DMS53 treated with DMSO at 0.1 percent for 48 hours (cell line): Measurements from ENCODE around the gene MOCS2.
"Not testable (repeated sequence)": the region's sequence is repeated elsewhere in the genome, so short reads cannot be mapped to it uniquely, and the experiment has no call there.

ENCODE experiments used
- DNase-seq: peaks from one replicate; lab custom pipeline; 2025; ENCODE audit not compliant: unreplicated experiment; lab: John Stamatoyannopoulos, UW

The MOCS2 gene, protein sequence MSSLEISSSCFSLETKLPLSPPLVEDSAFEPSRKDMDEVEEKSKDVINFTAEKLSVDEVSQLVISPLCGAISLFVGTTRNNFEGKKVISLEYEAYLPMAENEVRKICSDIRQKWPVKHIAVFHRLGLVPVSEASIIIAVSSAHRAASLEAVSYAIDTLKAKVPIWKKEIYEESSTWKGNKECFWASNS

DNA sequence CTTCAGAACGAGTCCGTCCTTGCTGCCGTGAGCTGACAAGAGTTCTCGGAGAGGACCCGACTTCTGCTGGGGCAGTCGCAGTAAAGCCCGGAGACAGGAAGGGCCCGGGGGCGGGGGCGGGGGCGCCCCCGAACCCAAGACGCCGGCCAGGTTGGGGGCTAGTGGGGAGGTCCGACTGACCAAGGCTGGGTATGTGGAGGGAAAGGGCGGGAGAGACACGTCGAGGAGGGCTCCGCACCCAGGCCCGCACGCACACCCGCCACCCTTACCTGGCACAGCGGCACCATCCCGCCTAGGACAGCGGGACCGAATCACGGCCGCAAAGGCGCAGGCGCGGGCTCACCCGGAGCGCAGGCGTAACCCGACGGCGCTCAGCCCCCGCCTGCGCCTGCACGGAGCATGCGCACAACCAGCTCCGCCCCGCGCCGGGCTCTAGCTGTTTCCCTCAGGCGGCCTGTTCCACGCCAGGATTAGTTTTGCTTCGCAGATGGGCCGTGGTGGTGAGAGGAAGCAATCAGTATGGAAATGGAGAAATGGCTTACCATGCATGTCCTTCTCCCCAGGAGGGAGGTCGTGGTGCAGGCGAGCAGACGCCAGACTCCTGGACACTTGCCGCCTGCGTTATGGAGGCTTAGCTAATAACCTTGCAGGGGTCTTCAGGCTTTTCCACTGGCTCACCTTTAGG lies at the start of gene MOCS2:
Gene MOCS2, minus strand, starts transcription at position 315 of the 685 bp plus-strand sequence. CDS start 2,583 bp downstream, outside the sequence.
- DNase-seq = peak; percentile 78

GRCh38 chr5:53151713-53152458 lies 42.3 kb upstream of the MOCS2 start:
- DNase-seq = no peak

GRCh38 chr5:53133020-53133419 lies 23.5 kb upstream of the MOCS2 start:
- DNase-seq = no peak

GRCh38 chr5:53130266-53130665 lies 20.7 kb upstream of the MOCS2 start:
- no peak for DNase-seq

- DNase-seq = no peak
Observed at GRCh38 chr5:53128481-53128880, 18.9 kb upstream of the MOCS2 start.

DNA sequence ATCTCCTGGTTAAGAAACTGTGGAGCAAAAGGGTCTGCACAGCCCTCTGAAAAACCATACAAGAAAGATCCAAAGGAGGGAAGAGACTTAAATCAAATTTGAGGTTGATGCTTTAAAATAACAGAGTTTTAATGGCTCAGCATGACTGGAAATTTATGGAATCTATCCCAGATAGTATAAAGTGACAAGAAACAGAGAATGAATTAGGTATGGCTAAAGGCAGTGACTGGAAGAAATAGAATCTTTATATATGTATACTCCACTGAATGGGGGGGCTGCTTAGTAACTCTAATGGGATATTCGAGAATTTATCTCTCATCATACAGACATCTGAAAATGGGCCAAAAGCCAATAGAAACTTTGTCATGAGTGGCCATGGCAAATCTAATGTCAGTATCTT lies 17.6 kb upstream of the MOCS2 start:
- DNase-seq = no peak

- no peak for DNase-seq
Observed at GRCh38 chr5:53126521-53126920, 17.0 kb upstream of the MOCS2 start.

DNA sequence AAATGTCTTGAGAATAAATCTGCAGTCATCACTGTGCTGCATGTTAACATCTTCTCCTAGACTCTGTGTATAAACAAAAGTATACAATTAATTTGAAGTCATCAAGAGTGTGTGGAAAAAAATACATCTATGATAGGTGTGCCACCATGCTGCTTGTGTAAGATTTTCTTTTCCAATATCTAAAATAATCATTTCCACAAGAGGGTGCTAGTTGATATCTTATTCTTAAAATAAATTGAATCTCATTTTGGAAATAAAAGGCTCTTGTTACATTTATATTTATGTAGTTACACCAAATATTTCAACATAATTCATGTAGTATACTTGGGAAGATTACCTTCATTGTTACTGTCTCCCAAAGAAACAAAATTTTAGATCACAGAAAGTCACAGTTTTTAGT lies 14.1 kb upstream of the MOCS2 start:
- DNase-seq = no peak

DNA sequence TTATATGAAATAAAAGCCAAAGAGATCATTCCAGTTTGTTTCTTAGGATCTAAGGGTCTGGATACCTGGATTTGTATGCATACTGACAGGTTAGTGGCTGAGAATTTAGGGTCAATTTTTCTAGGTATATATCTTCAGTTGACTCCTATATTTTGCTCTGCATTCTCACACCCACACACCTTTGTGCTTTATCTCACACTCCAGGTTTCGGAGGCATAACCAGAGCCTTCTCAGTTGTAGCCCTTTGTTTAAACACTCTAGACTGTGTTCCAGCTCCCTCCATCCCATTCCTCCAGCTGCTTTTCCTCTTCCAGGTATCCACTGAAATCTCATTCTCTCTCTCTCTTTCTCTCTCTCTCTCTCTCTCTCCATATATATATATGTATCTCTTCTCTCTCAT lies 10.6 kb upstream of the MOCS2 start:
- no peak for DNase-seq

DNA sequence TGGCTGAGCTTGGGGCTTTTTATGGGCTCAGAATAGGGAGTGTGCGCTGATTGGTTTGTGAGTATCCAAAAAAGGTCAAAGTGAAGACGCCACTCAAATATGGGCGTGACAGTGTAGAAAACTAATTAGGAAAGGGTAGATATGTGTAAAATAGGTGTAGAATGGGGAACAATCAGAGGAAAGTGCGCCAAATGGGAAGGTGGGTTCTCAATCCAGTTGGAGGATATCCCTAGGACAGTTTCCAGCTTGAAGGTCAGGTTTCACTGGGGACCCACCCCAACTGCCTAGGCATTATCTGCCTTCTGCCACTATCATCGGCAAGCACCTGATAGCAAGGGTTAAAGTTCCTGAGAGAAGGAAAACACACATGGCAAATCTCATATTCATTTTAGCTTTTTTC lies 9.3 kb upstream of the MOCS2 start:
- no peak for DNase-seq

- no peak for DNase-seq
Observed at GRCh38 chr5:53116597-53116996, 7.0 kb upstream of the MOCS2 start.

GRCh38 chr5:53114988-53115387 lies 5.4 kb upstream of the MOCS2 start:
- no peak for DNase-seq

DNA sequence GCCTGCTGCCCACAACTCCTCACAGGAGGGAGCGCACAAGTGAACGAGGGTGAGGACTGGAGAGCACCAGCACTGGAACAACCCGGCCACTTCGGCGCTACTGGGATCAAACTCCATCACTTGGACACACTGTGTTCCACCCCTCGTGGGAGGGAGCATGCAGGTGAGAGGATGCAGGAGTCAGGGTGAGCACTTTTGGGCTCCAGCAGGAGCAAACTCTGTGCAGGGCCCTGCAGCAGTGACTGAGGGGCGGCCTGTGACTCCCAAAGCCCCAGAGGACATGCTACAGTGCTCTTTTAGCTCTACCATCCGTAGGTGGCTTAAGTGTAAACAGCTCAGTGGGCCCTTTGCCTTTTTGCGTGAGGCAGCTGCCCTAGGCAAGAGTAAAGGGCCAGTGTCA lies 4.4 kb upstream of the MOCS2 start:
- no peak for DNase-seq

DNA sequence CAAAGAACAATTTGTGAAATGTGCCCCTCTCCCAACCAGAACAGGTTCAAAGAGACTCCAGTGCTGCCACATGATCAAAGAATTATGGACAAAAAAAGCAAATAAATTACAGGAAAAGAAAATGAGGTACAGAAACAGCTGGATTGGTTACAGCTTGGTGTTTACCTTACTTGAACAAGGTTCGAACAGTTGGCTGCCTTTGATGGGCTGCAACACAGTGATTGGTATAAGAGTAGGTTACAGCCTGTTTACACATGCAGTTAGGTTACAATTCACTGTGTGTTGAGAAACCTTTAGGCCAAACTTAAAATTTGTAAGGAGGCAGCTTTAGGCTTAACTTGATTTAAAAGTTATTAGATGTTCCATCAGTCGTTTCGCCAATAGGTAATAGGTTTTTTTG lies 3.4 kb upstream of the MOCS2 start:
- DNase-seq = no peak

DNA sequence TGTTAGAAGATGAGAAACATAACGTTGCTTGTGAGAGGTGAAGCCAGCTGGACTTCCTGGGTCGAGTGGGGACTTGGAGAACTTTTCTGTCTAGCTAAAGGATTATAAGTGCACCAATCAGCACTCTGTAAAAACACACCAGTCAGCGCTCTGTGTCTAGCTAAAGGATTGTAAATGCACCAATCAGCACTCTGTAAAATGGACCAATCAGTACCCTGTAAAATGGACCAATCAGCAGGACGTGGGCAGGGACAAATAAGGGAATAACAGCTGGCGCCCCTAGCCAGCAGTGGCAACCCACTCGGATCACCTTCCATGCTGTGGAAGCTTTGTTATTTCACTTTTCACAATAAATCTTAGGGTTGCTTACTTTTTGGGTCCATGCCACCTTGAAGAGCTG lies 2.8 kb upstream of the MOCS2 start:
- DNase-seq = not testable (repeated sequence)

- DNase-seq = no peak
Observed at GRCh38 chr5:53111139-53111538, 1.6 kb upstream of the MOCS2 start.

DNA sequence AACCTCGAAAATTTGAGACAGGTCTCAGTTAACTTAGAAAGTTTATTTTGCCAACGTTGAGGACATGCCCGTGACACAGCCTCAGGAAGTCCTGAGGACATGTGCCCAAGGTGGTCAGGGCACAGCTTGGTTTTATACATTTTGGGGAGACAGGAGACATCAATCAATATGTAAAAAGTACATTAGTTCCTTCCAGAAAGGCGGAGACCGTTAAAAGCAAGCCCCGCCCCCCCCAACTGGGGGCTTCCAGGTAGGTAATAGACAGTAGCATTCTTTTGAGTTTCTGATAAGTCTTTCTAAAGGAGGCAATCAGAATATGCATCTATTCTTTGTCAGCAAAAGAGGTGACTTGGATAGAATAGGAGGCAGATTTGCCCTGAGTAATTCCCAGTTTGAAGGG lies 599 bp upstream of the MOCS2 start:
- no peak for DNase-seq

DNA sequence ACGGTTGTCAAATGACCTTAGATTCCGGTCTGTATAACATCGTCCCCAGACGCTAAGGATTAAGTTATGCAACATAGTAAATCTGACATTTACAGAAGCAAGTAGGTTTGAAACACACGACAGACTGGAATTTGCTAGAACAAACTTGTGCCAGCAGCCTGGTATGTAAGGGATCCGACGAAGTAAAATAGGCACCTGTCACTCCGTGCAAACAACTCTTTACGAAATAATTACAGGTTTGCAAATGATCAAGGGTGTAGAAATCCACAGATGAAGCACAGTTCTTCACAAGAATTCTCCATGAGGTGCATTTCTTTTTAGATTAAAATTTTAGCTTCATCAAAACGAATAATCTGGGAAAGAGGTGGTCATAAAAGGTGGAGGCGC lies 508 bp downstream of the MOCS2 start:
- no peak for DNase-seq

DNA sequence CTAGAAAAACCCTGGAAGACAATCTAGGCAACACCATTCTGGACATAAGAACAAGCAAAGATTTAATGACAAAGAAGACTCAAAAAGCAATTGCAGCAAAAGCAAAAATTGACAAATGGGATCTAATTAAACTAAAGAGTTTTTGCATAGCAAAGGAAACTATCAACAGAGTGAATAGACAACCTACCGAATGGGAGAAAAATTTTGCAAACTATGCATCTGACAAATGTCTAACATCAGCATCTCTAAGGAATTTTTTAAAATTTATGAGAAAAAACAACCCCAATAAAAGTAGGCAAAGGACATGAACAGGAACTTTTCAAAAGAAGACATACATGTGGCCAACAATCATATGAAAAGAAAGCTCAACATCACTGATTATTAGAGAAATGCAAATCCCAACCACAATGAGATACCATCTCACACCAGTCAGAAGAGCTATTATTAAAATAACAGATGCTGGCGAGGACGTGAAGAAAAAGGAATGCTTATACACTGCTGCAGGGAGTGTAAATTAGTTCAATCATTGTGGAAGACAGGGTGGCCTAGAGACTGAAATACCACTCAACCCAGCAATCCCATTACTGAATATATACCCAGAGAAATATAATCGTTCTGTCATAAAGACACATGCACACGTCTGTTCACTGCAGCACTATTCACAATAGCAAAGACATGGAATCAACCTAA lies 3.8 kb downstream of the MOCS2 start:
- no peak for DNase-seq

DNA sequence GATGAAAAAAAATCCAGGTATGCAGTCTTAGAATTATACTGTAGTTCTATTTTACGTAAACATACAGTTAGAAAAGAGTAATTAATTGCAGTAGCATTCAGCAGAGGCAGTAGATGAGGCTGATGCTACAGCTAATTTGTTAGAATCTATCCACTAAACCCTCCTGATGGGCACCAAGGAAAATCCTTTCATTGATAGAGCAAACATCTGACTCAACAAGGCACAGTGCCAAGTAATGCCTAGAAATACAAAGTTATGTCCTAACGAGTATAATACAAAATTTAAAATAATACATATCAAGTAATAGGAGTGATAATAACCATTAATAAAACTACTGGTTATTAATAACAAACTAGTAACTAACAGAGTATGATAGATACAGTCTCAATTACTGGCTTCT lies 9.0 kb downstream of the MOCS2 start:
- no peak for DNase-seq

DNA sequence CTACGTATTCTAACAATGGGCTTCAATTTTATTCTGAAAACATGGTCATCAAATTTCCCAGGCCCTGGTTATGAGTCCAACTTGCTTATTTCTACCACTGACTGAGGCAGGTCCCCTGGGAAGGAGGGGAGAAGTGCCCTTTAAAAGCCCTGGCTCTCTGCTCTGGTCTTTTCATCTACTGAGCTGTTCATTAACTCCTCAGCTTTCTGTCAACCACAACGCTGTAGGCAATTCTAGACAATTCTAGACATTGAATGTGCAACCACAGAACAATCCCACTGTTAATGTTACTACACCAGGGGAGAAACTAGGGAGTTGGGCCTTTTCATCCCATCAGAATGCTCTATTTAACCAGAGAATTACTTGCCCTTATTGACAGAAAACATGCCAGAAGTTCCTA lies 10.0 kb downstream of the MOCS2 start:
- DNase-seq = no peak
